Dendritic cell treated with granulocyte-macrophage colony-stimulating factor and Interleukin-4, amounts not matched to agents 40 ng/mL and 50 ng/mL, for 4 days (primary cell): Measurements from ENCODE around the gene PPP2R2D.
"Not testable (repeated sequence)": the region's sequence is repeated elsewhere in the genome, so short reads cannot be mapped to it uniquely, and the experiment has no call there.

ENCODE experiments used
- H3K27ac Mint-ChIP-seq: one replicate; pipeline ENCODE4 v1.8.0; 2022; ENCODE audit warnings: mild to moderate bottlenecking, mixed read lengths
- H3K27me3 Mint-ChIP-seq: one replicate; pipeline ENCODE4 v1.8.0; 2022; ENCODE audit warnings: mild to moderate bottlenecking, mixed read lengths
- H3K36me3 Mint-ChIP-seq: one replicate; pipeline ENCODE4 v1.8.0; 2022; ENCODE audit warnings: low read depth, mixed read lengths
- H3K4me1 Mint-ChIP-seq: one replicate; pipeline ENCODE4 v1.8.0; 2022; ENCODE audit warnings: low read depth, mixed read lengths
- H3K4me3 Mint-ChIP-seq: one replicate; pipeline ENCODE4 v1.8.0; 2022; ENCODE audit warnings: mild to moderate bottlenecking, moderate library complexity, mixed read lengths
- H3K9me3 Mint-ChIP-seq: one replicate; pipeline ENCODE4 v1.8.0; 2022; ENCODE audit warnings: mixed read lengths
- intact Hi-C: fragments of 100-400 bp; cut with micrococcal nuclease; formaldehyde crosslinking; loops from one replicate; pipeline ENCODE4 v1.15.0; 2022

PPP2R2D gene

GRCh38 chr10:131943021-131943814, 42.4 kb downstream of the PPP2R2D start:
- Mint-ChIP-seq H3K9me3 (no peaks in the 10 kb centered on the region), H3K36me3 (peaks cover 95% of the 10 kb centered on the region), H3K27ac (no peak overlapping the region)

GRCh38 chr10:131944412-131944811, 43.6 kb downstream of the PPP2R2D start:
- Mint-ChIP-seq H3K27ac (no peak overlapping the region), H3K36me3 (peaks cover 97% of the 10 kb centered on the region), H3K4me1 (no peaks in the 10 kb centered on the region), H3K4me3 (no peak overlapping the region), H3K27me3 (no peaks in the 10 kb centered on the region), H3K9me3 (no peaks in the 10 kb centered on the region)
- intact Hi-C loops: no loop called here

More at GRCh38 chr10:131943021-131943814, 42.4 kb downstream of the PPP2R2D start:
- Mint-ChIP-seq H3K4me1 (no peaks in the 10 kb centered on the region), H3K27me3 (no peaks in the 10 kb centered on the region), H3K4me3 (no peak overlapping the region)
- intact Hi-C loops: loop anchor here (2.0 kb wide), 1 partner anchor 58 kb away; no protein-coding TSS in a partner anchor

GRCh38 chr10:131944976-131945695, 44.3 kb downstream of the PPP2R2D start:
- Mint-ChIP-seq H3K4me3 (no peak overlapping the region), H3K4me1 (no peaks in the 10 kb centered on the region), H3K27me3 (no peaks in the 10 kb centered on the region), H3K36me3 (peaks cover 97% of the 10 kb centered on the region), H3K27ac (no peak overlapping the region), H3K9me3 (no peaks in the 10 kb centered on the region)
- intact Hi-C loops: no loop called here

- intact Hi-C loops: no loop called here
- H3K4me1 Mint-ChIP-seq: no peaks in the 10 kb centered on the region
These were observed 45.5 kb downstream of the PPP2R2D start for GRCh38 chr10:131946321-131946751.

GRCh38 chr10:131946880-131947279, 46.1 kb downstream of the PPP2R2D start:
- Mint-ChIP-seq H3K9me3 (no peaks in the 10 kb centered on the region), H3K36me3 (peaks cover 97% of the 10 kb centered on the region), H3K4me1 (no peaks in the 10 kb centered on the region), H3K4me3 (no peak overlapping the region), H3K27ac (no peak overlapping the region), H3K27me3 (no peaks in the 10 kb centered on the region)
- intact Hi-C loops: no loop called here

More at GRCh38 chr10:131946321-131946751, 45.5 kb downstream of the PPP2R2D start:
- H3K27ac Mint-ChIP-seq: no peak overlapping the region
- H3K9me3 Mint-ChIP-seq: no peaks in the 10 kb centered on the region
- H3K36me3 Mint-ChIP-seq: peaks cover 97% of the 10 kb centered on the region
- no peak overlapping the region for H3K4me3 Mint-ChIP-seq
- H3K27me3 Mint-ChIP-seq: no peaks in the 10 kb centered on the region

- Mint-ChIP-seq H3K27ac (no peak overlapping the region), H3K9me3 (no peaks in the 10 kb centered on the region), H3K4me3 (no peak overlapping the region), H3K4me1 (no peaks in the 10 kb centered on the region), H3K36me3 (peaks cover 100% of the 10 kb centered on the region), H3K27me3 (no peaks in the 10 kb centered on the region)
- intact Hi-C loops: no loop called here
These were observed 47.0 kb downstream of the PPP2R2D start for GRCh38 chr10:131947631-131948347.

- Mint-ChIP-seq H3K27ac (no peak overlapping the region), H3K9me3 (no peaks in the 10 kb centered on the region), H3K4me1 (no peaks in the 10 kb centered on the region), H3K4me3 (no peak overlapping the region), H3K27me3 (no peaks in the 10 kb centered on the region), H3K36me3 (peaks cover 100% of the 10 kb centered on the region)
- intact Hi-C loops: no loop called here
These were observed 47.7 kb downstream of the PPP2R2D start for GRCh38 chr10:131948501-131948900.

GRCh38 chr10:131949041-131949862, 48.4 kb downstream of the PPP2R2D start:
- Mint-ChIP-seq H3K4me3 (no peak overlapping the region), H3K27ac (no peak overlapping the region), H3K36me3 (peaks cover 100% of the 10 kb centered on the region), H3K27me3 (no peaks in the 10 kb centered on the region), H3K9me3 (no peaks in the 10 kb centered on the region), H3K4me1 (no peaks in the 10 kb centered on the region)
- intact Hi-C loops: no loop called here

GRCh38 chr10:131949908-131950307, 49.1 kb downstream of the PPP2R2D start:
- H3K9me3 Mint-ChIP-seq, H3K4me1 Mint-ChIP-seq, intact Hi-C loops, H3K27me3 Mint-ChIP-seq, H3K27ac Mint-ChIP-seq, H3K4me3 Mint-ChIP-seq: not testable (repeated sequence)
- peaks cover 100% of the 10 kb centered on the region for H3K36me3 Mint-ChIP-seq

- no peaks in the 10 kb centered on the region for H3K4me1 Mint-ChIP-seq
- no peaks in the 10 kb centered on the region for H3K27me3 Mint-ChIP-seq
- H3K36me3 Mint-ChIP-seq: peaks cover 100% of the 10 kb centered on the region
- no peak overlapping the region for H3K4me3 Mint-ChIP-seq
- no peaks in the 10 kb centered on the region for H3K9me3 Mint-ChIP-seq
- intact Hi-C loops: no loop called here
- no peak overlapping the region for H3K27ac Mint-ChIP-seq
These were observed 53.7 kb downstream of the PPP2R2D start for GRCh38 chr10:131954356-131954965.

GRCh38 chr10:131955591-131956340, 55.0 kb downstream of the PPP2R2D start:
- Mint-ChIP-seq H3K27me3 (no peaks in the 10 kb centered on the region), H3K4me1 (no peaks in the 10 kb centered on the region), H3K36me3 (peaks cover 100% of the 10 kb centered on the region), H3K9me3 (no peaks in the 10 kb centered on the region), H3K4me3 (no peak overlapping the region), H3K27ac (no peak overlapping the region)
- intact Hi-C loops: no loop called here

- no peaks in the 10 kb centered on the region for H3K9me3 Mint-ChIP-seq
These were observed 59.0 kb downstream of the PPP2R2D start for GRCh38 chr10:131959841-131960240.

More at GRCh38 chr10:131959841-131960240, 59.0 kb downstream of the PPP2R2D start:
- Mint-ChIP-seq H3K36me3 (peaks cover 83% of the 10 kb centered on the region), H3K4me1 (no peaks in the 10 kb centered on the region), H3K27me3 (no peaks in the 10 kb centered on the region), H3K27ac (no peak overlapping the region), H3K4me3 (no peak overlapping the region)
- intact Hi-C loops: no loop called here
